ENCODE measurements around the gene PTPRN2. TPM values are rescaled to one million over a fixed set of nuclear protein-coding genes. Genes with fewer than 3 reads are reported as not detected.
"Not testable (repeated sequence)": the region's sequence is repeated elsewhere in the genome, so short reads cannot be mapped to it uniquely, and the experiment has no call there.

Gene PTPRN2
- polyA plus RNA-seq, 3 donors from 2014 or later = 1.9 to 3.7 (median 2.2) TPM

- peak overlapping the region; percentile 89 to 98 (median 91) for H3K4me3 Mint-ChIP-seq
- peaks cover 27 to 29% of the 10 kb centered on the region in 2 donors for H3K4me1 Mint-ChIP-seq
- no peak for DNase-seq
- H3K36me3 Mint-ChIP-seq = peaks cover 0 to 5% (median 3%) of the 10 kb centered on the region in 3 donors
- peak overlapping the region; percentile 68 to 95 (median 88) for H3K27ac Mint-ChIP-seq
- peaks cover 5 to 17% (median 16%) of the 10 kb centered on the region in 3 donors for H3K27me3 Mint-ChIP-seq (ENCODE audit: low read depth in 3 of 3)
- H3K9me3 Mint-ChIP-seq = no peaks in the 10 kb centered on the region
These were observed 1019.4 kb downstream of the PTPRN2 start for GRCh38 chr7:157568106-157568769.

- Mint-ChIP-seq H3K27ac (peak overlapping the region in 4 of 6 donors; percentile 57 to 95 (median 88)), H3K4me3 (peak overlapping the region; percentile 89 to 98 (median 91)), H3K36me3 (peaks cover 0 to 5% (median 3%) of the 10 kb centered on the region in 3 donors), H3K9me3 (no peaks in the 10 kb centered on the region), H3K4me1 (peaks cover 27 to 29% of the 10 kb centered on the region in 2 donors), H3K27me3 (ENCODE audit: low read depth in 3 of 3) (peaks cover 4 to 17% (median 13%) of the 10 kb centered on the region in 3 donors)
- no peak for DNase-seq
These were observed 1020.0 kb downstream of the PTPRN2 start for GRCh38 chr7:157567666-157568065.

- peak overlapping the region in 1 of 6 donors; percentile 60 for H3K27ac Mint-ChIP-seq
- peaks cover under 1 to 15% (median 13%) of the 10 kb centered on the region in 3 donors for H3K27me3 Mint-ChIP-seq (ENCODE audit: low read depth in 3 of 3)
- no peaks in the 10 kb centered on the region for H3K9me3 Mint-ChIP-seq
- peaks cover 27 to 29% of the 10 kb centered on the region in 2 donors for H3K4me1 Mint-ChIP-seq
- H3K36me3 Mint-ChIP-seq = peaks cover 0 to 5% (median 3%) of the 10 kb centered on the region in 3 donors
- DNase-seq = no peak
- peak overlapping the region in 1 of 5 donors; percentile 50 for H3K4me3 Mint-ChIP-seq
These were observed 1021.0 kb downstream of the PTPRN2 start for GRCh38 chr7:157566631-157567006.

DNA sequence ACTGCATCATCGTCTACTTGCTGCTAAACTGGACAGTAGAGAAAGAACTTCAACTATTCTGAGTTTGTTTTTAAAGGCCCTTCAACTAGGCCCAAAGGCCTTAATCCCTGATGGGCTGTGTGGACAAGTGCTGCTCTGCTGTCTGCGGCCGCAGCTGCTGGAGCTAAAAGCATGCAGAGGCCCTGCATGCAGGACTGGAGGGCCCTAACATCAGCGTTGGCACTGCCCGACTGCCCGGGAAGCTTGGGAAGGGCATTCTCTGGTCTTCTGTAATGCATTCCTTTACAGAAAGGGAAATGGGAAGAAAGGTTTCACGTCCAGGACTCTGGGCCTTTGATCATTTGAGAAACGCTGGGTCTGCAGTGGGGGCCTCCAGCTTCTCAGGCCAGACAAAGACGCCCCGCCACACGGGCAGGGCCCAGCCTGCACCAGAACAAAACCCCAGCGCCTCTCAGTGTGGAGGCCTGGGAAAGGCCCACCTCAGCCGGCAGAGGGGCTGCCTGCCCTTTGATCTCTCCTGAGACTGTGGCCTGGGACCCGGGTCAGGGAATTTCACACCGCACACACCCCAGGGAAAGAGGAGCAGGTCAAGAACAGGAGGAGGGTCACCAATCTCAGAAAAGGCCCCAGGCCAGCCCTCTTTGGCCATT, 1021.5 kb downstream of the PTPRN2 start:
- H3K36me3 Mint-ChIP-seq = peaks cover 0 to 5% (median 3%) of the 10 kb centered on the region in 3 donors
- no peak for DNase-seq
- H3K9me3 Mint-ChIP-seq = no peaks in the 10 kb centered on the region
- no peak overlapping the region for H3K4me3 Mint-ChIP-seq
- peaks cover 27 to 29% of the 10 kb centered on the region in 2 donors for H3K4me1 Mint-ChIP-seq
- peaks cover 0 to 14% (median 13%) of the 10 kb centered on the region in 3 donors for H3K27me3 Mint-ChIP-seq (ENCODE audit: low read depth in 3 of 3)
- H3K27ac Mint-ChIP-seq = peak overlapping the region in 1 of 6 donors; percentile 27

DNA sequence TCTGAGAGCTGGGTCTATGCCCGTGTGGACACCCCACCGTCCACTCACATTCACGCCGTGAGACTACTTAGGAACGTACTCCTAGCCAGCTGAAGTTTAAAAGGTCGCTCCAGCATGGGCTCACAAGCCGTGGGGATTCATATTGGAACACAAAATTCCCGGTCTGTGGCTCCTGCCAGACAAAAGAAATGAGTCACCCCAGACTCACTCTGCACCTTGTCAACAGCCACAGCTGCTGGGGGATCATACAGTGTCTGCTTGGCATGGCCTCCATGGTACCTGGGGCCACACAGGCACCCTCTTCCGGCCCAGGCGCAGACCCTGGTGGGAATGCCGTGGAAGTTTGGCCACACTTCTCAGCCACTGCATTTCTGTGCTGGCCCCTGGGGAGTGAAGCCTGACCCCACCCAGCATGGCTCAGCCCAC, 1022.4 kb downstream of the PTPRN2 start:
- H3K4me1 Mint-ChIP-seq = peaks cover 27 to 29% of the 10 kb centered on the region in 2 donors
- DNase-seq = no peak
- peaks cover 0 to 9% (median 8%) of the 10 kb centered on the region in 3 donors for H3K27me3 Mint-ChIP-seq (ENCODE audit: low read depth in 3 of 3)
- peak overlapping the region in 1 of 6 donors; percentile 18 for H3K27ac Mint-ChIP-seq
- H3K36me3 Mint-ChIP-seq = peaks cover 0 to 5% (median 3%) of the 10 kb centered on the region in 3 donors
- no peak overlapping the region for H3K4me3 Mint-ChIP-seq
- no peaks in the 10 kb centered on the region for H3K9me3 Mint-ChIP-seq

- no peak for DNase-seq
- Mint-ChIP-seq H3K27me3 (ENCODE audit: low read depth in 3 of 3) (peaks cover 0 to 9% (median 7%) of the 10 kb centered on the region in 3 donors), H3K4me1 (peaks cover 24 to 25% of the 10 kb centered on the region in 2 donors), H3K27ac (peak overlapping the region in 2 of 6 donors; percentile 18 to 64), H3K9me3 (no peaks in the 10 kb centered on the region), H3K36me3 (peaks cover 0 to 5% (median 3%) of the 10 kb centered on the region in 3 donors), H3K4me3 (no peak overlapping the region)
These were observed 1023.0 kb downstream of the PTPRN2 start for GRCh38 chr7:157564517-157565177.

- DNase-seq = not testable (repeated sequence)
These were observed 1024.0 kb downstream of the PTPRN2 start for GRCh38 chr7:157563467-157564135.

GRCh38 chr7:157562522-157563398, 1024.9 kb downstream of the PTPRN2 start:
- H3K9me3 Mint-ChIP-seq; H3K4me3 Mint-ChIP-seq; H3K4me1 Mint-ChIP-seq; H3K27ac Mint-ChIP-seq; DNase-seq; H3K27me3 Mint-ChIP-seq (ENCODE audit: low read depth in 3 of 3); H3K36me3 Mint-ChIP-seq: not testable (repeated sequence)

More at GRCh38 chr7:157563467-157564135, 1024.0 kb downstream of the PTPRN2 start:
- H3K4me1 Mint-ChIP-seq = peaks cover 14 to 15% of the 10 kb centered on the region in 2 donors
- H3K4me3 Mint-ChIP-seq; H3K9me3 Mint-ChIP-seq; H3K27ac Mint-ChIP-seq; H3K36me3 Mint-ChIP-seq; H3K27me3 Mint-ChIP-seq (ENCODE audit: low read depth in 3 of 3): not testable (repeated sequence)

DNA sequence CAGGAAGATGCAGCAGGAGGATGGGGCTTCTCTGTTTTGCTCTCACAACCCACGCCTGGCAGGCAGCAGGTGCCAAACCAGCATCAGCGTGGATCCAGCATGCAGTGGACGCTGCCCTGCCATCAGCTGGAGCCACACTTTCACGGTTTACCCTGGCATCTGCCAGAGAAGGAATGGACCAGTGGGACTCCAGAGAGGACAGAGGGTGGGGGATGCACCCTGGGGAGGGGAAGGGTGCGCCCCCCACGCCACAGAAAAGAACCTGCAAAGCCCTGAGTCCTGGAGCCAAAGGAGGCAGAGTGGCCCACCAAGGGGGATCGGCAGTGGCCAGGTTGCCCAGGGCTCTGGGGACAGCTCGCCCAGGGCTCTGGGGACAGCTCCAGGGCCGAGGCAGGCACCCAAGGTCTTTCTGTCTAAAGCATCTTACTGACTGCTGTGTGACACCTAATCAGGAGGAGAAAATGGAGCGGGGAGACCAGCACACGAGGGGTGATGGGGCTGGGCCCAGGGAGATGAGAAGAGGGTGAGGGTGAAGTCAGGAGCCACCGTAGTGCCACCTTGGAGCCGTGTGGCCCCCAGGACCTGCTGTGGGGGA, 1025.7 kb downstream of the PTPRN2 start:
- Mint-ChIP-seq H3K4me3 (no peak overlapping the region), H3K4me1 (no peaks in the 10 kb centered on the region), H3K36me3 (peaks cover 0 to 5% (median 3%) of the 10 kb centered on the region in 3 donors), H3K27ac (no peak overlapping the region), H3K9me3 (no peaks in the 10 kb centered on the region), H3K27me3 (ENCODE audit: low read depth in 3 of 3) (peaks cover 0 to 4% (median 0%) of the 10 kb centered on the region in 3 donors)
- no peak for DNase-seq

DNA sequence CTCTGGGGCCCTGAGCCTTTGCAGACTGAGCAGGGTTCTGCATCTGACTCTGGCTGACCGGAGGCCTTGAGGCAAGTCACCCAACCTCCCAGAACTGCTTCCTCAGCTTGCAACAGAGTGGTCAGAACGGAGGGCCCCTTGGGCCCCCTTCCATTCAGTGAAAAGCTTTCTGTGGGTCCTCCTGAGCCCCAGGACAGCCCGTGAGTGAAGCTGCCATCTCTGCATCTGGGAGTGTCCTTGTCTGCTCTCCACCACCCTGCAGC, 1026.2 kb downstream of the PTPRN2 start:
- Mint-ChIP-seq H3K27ac (no peak overlapping the region), H3K27me3 (ENCODE audit: low read depth in 3 of 3) (peaks cover 0 to 4% (median 0%) of the 10 kb centered on the region in 3 donors), H3K4me3 (no peak overlapping the region), H3K36me3 (peaks cover 0 to 5% (median 3%) of the 10 kb centered on the region in 3 donors), H3K9me3 (no peaks in the 10 kb centered on the region), H3K4me1 (no peaks in the 10 kb centered on the region)
- DNase-seq = no peak

DNA sequence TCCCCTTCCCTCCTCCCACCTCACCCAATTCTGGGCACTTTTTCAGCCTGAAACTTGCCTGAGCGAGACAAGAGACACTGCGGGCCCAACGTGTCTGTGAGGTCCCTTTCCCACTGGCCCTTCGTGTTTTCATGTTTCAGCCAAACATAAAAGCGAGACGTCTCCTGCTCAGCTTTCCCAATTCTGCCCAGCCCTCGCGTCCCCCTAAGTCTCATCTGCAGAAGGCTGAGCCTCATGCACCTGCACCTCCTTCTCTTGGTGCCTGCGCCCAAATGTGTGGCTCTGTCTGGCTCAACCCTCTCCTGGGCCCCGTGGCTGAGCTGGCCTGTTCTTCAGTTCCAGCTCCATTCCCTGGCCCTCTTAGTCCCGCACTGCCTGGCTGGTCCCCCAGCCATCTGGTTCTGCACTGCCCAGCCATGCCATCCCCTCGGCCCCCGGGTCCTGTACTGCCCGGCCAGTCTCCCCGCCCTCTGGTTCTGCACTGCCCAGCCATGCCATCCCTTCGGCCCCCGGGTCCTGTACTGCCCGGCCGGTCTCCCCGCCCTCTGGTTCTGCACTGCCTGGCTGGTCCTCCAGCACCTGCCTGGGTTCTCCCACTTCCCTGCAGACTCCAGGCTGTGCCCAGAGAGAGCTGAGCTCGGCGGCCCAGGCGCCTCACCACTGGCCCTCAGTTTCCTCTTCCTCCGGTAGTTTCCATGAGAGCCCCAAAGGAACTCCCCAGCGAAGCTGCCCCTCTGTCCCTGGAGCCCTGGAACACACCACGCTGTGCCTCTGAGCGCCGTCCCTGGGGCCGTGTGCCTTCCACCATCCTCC, 1026.7 kb downstream of the PTPRN2 start:
- H3K27me3 Mint-ChIP-seq (ENCODE audit: low read depth in 3 of 3) = peaks cover 0 to 4% (median 0%) of the 10 kb centered on the region in 3 donors
- peaks cover 0 to 5% (median 3%) of the 10 kb centered on the region in 3 donors for H3K36me3 Mint-ChIP-seq
- no peak overlapping the region for H3K27ac Mint-ChIP-seq
- no peak overlapping the region for H3K4me3 Mint-ChIP-seq
- no peak for DNase-seq
- H3K4me1 Mint-ChIP-seq = no peaks in the 10 kb centered on the region
- H3K9me3 Mint-ChIP-seq = no peaks in the 10 kb centered on the region

GRCh38 chr7:157560258-157560654, 1027.4 kb downstream of the PTPRN2 start:
- DNase-seq = no peak
- no peak overlapping the region for H3K4me3 Mint-ChIP-seq
- H3K4me1 Mint-ChIP-seq = no peaks in the 10 kb centered on the region
- H3K9me3 Mint-ChIP-seq = no peaks in the 10 kb centered on the region
- no peak overlapping the region for H3K27ac Mint-ChIP-seq
- H3K27me3 Mint-ChIP-seq (ENCODE audit: low read depth in 3 of 3) = peaks cover 0 to 4% (median 0%) of the 10 kb centered on the region in 3 donors
- peaks cover 0 to 5% (median 3%) of the 10 kb centered on the region in 3 donors for H3K36me3 Mint-ChIP-seq
